ENCODE measurements around the gene CHST12.

DNA sequence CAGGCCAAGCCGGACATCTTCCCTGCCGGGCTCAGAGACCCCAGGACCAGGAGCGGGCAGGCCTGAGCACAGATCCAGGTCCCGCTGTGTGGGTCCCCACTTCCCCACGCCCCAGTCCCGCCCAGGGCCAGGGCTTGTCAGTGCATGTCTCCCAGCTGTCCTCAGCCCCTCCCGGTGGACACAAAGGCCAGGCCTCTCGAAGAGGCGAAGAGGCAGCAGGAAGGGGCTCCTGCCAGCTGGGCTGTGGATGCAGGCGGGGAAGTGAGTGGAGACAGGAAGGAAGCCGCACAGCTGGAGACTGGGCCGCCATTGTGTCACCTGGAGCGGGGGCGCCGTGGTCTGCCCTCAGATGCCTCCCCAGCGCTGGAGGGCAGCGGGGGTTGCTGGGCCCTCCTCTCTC is 68.0 kb downstream of the CHST12 start:
- TF ChIP-seq, protein P1, sequence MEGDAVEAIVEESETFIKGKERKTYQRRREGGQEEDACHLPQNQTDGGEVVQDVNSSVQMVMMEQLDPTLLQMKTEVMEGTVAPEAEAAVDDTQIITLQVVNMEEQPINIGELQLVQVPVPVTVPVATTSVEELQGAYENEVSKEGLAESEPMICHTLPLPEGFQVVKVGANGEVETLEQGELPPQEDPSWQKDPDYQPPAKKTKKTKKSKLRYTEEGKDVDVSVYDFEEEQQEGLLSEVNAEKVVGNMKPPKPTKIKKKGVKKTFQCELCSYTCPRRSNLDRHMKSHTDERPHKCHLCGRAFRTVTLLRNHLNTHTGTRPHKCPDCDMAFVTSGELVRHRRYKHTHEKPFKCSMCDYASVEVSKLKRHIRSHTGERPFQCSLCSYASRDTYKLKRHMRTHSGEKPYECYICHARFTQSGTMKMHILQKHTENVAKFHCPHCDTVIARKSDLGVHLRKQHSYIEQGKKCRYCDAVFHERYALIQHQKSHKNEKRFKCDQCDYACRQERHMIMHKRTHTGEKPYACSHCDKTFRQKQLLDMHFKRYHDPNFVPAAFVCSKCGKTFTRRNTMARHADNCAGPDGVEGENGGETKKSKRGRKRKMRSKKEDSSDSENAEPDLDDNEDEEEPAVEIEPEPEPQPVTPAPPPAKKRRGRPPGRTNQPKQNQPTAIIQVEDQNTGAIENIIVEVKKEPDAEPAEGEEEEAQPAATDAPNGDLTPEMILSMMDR (IDR thresholded peaks at IDR 0.05; ENCODE audit: poor library complexity, severe bottlenecking) = no peak
- TF ChIP-seq, protein P2, sequence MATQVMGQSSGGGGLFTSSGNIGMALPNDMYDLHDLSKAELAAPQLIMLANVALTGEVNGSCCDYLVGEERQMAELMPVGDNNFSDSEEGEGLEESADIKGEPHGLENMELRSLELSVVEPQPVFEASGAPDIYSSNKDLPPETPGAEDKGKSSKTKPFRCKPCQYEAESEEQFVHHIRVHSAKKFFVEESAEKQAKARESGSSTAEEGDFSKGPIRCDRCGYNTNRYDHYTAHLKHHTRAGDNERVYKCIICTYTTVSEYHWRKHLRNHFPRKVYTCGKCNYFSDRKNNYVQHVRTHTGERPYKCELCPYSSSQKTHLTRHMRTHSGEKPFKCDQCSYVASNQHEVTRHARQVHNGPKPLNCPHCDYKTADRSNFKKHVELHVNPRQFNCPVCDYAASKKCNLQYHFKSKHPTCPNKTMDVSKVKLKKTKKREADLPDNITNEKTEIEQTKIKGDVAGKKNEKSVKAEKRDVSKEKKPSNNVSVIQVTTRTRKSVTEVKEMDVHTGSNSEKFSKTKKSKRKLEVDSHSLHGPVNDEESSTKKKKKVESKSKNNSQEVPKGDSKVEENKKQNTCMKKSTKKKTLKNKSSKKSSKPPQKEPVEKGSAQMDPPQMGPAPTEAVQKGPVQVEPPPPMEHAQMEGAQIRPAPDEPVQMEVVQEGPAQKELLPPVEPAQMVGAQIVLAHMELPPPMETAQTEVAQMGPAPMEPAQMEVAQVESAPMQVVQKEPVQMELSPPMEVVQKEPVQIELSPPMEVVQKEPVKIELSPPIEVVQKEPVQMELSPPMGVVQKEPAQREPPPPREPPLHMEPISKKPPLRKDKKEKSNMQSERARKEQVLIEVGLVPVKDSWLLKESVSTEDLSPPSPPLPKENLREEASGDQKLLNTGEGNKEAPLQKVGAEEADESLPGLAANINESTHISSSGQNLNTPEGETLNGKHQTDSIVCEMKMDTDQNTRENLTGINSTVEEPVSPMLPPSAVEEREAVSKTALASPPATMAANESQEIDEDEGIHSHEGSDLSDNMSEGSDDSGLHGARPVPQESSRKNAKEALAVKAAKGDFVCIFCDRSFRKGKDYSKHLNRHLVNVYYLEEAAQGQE (IDR thresholded peaks at IDR 0.05; ENCODE audit: borderline replicate concordance) = no peak
- TF ChIP-seq RAD21 (conservative IDR thresholded peaks at IDR 0.05) = no peak
- TF ChIP-seq POLR2AphosphoS5 (IDR thresholded peaks at IDR 0.05) = no peak
- no peak for TF ChIP-seq EZH2 (IDR thresholded peaks at IDR 0.05; ENCODE audit: borderline replicate concordance, insufficient read depth, low read length, poor library complexity, severe bottlenecking)
- TF ChIP-seq EP300 (conservative IDR thresholded peaks at IDR 0.05; ENCODE audit: poor library complexity, severe bottlenecking) = no peak
- no peak for TF ChIP-seq MXI1 (conservative IDR thresholded peaks at IDR 0.05; ENCODE audit: poor library complexity, severe bottlenecking)
- TF ChIP-seq SMC3 (conservative IDR thresholded peaks at IDR 0.05; ENCODE audit: poor library complexity) = no peak
- TF ChIP-seq TAF1 (IDR thresholded peaks at IDR 0.05; ENCODE audit: low read depth) = no peak

Measured in neural cell (in vitro differentiated cells).